Kidney (tissue), 14 donors: ENCODE results near the gene HTT. TPM values are rescaled to one million over a fixed set of nuclear protein-coding genes. Genes with fewer than 3 reads are reported as not detected.

ENCODE experiments used
- DNase-seq, 5 donors: peaks; one replicate each; pipeline ENCODE4 v3.0.0-alpha.2; 2013 to 2020
- FAIRE-seq: peaks from 2 replicates; lab custom pipeline; 2012; peaks lifted over from hg19 to GRCh38; lab: Jason Lieb, UNC
- H3K27ac ChIP-seq, 2 donors: one replicate each; pipeline ENCODE4 v1.7.0; 2013; ENCODE audit warnings: low read depth in 2 of 2, low read length in 2 of 2, inconsistent platforms in 1 of 2
- H3K27me3 ChIP-seq: one replicate; pipeline ENCODE4 v1.7.1; 2013; ENCODE audit warnings: low read length, inconsistent platforms; ENCODE audit not compliant: control insufficient read depth, insufficient read depth
- H3K36me3 ChIP-seq, 3 donors: one replicate each; pipeline versions ENCODE4 v1.7.0 to v1.7.1; 2013; ENCODE audit warnings: low read length in 3 of 3, control low read depth in 1 of 3, inconsistent platforms in 1 of 3; ENCODE audit not compliant: insufficient read depth in 3 of 3, control insufficient read depth in 2 of 3
- H3K4me1 ChIP-seq, 3 donors: one replicate each; pipeline versions ENCODE4 v1.7.0 to v1.7.1; 2013; ENCODE audit warnings: low read length in 3 of 3, inconsistent platforms in 1 of 3, low read depth in 1 of 3; ENCODE audit not compliant: control insufficient read depth in 2 of 3, insufficient read depth in 2 of 3
- H3K4me3 ChIP-seq, 3 donors: one replicate each; pipeline versions ENCODE4 v1.7.0 to v1.8.1; 2013; ENCODE audit warnings: low read length in 3 of 3, control low read depth in 1 of 3, inconsistent platforms in 1 of 3
- H3K9ac ChIP-seq, 3 donors: one replicate each; pipeline versions ENCODE4 v1.7.0 to v1.7.1; 2013; ENCODE audit warnings: low read length in 3 of 3, control low read depth in 1 of 3, inconsistent platforms in 1 of 3
- H3K9me3 ChIP-seq, 3 donors: one replicate each; pipeline versions ENCODE4 v1.7.0 to v1.7.1; 2013; ENCODE audit warnings: low read length in 3 of 3, control low read depth in 1 of 3, inconsistent platforms in 1 of 3; ENCODE audit not compliant: control insufficient read depth in 2 of 3, insufficient read depth in 1 of 3
- CTCF ChIP-seq: IDR thresholded peaks from 3 replicates; pipeline ENCODE4 v1.5.1; 2012; ENCODE audit warnings: mild to moderate bottlenecking, moderate library complexity, borderline replicate concordance; ENCODE audit not compliant: insufficient read depth; ENCODE audit errors: extremely low read depth
- intact Hi-C: fragments of 100-400 bp; cut with DNase I; formaldehyde crosslinking; loops from one replicate; pipeline ENCODE4 v1.11.1; 2022
- polyA plus RNA-seq: library from polyadenylated mRNA; stranded (reverse); fragments of 350-450 nt; fragmentation: Illumina TruSeq; extraction: RNeasy Lipid Tissue Mini Kit (QIAGEN cat#74804); gene quantifications from one replicate; pipeline ENCODE4 v1.2.3, GENCODE V29; 2014; ENCODE audit warnings: low read depth, low replicate concordance; ENCODE audit not compliant: insufficient read depth
- total RNA-seq: library from RNA; stranded (reverse); fragmentation: NEBNext Ultra II Directional; extraction: Animal tissue kit (Norgen Biotek cat#: 25700); gene quantifications from one replicate; pipeline ENCODE4 v1.2.1, GENCODE V29; 2021
- donor health status: control.
- donor health status: control.
- donor health status: control.
- donor health status: control.
- donor health status: control.
- donor health status: DM: yes; HTN: yes; CAD: no.
- donor health status: Normal renal cell carcinoma (clear cell type).

The HTT gene
- total and polyA plus RNA-seq, 2 donors from 2014 or later, result 7.2 to 64.0 TPM

DNA sequence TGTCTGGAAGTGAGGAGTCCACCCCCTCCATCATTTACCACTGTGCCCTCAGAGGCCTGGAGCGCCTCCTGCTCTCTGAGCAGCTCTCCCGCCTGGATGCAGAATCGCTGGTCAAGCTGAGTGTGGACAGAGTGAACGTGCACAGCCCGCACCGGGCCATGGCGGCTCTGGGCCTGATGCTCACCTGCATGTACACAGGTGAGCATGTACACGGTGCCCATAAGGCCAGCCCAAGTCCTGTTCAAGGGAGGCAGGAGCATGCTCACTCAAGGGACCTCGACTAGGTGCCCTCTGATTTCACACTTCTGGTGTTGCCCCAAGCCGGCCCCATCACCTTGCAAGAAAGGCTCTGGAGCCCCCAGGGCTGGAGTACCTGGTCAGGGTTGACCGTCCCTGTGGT, 161.1 kb downstream of the HTT start:
- Histone ChIP-seq H3K4me3 (no peak overlapping the region), H3K9ac (no peak overlapping the region), H3K36me3 (peaks cover 2 to 30% (median 24%) of the 10 kb centered on the region in 3 donors), H3K27me3 (no peaks in the 10 kb centered on the region), H3K27ac (no peak overlapping the region), H3K4me1 (no peaks in the 10 kb centered on the region), H3K9me3 (no peaks in the 10 kb centered on the region)
- intact Hi-C loops, result no loop called here
- no peak for TF ChIP-seq CTCF
- DNase-seq (no peak), FAIRE-seq (no peak)

DNA sequence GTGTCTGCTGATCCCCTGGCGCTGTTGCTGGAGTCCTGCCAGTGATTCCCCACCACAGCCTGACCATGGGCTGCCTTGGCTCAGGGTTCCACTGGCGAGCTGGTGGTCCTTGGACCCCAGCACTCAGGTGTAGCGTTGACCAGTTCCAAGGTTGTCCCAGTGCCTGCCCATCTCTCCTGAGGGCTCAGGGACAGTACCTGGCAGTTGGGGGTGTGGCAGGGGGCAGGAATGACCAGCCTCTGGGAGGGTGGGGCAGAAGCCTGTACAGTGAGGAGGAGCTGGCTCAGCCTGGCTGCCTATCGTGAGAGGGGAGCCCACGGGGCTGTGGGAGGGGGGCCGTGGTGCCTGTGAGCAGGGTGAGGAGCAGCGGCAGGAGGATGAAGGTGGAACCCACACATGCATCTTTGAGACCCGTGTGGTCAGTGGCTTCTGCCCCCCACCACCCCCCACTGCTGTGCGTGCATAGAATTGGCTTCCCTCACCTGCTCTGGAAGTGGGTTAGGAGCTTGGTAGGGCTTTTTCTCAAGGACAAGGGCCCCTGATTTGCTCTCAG, 161.9 kb downstream of the HTT start:
- no peak overlapping the region for H3K4me3 ChIP-seq
- TF ChIP-seq CTCF, result no peak
- H3K27me3 ChIP-seq, result no peaks in the 10 kb centered on the region
- no peaks in the 10 kb centered on the region for H3K9me3 ChIP-seq
- intact Hi-C loops, result no loop called here
- H3K9ac ChIP-seq, result no peak overlapping the region
- H3K36me3 ChIP-seq, result peaks cover 2 to 26% (median 17%) of the 10 kb centered on the region in 3 donors
- no peak for DNase-seq
- no peak overlapping the region for H3K27ac ChIP-seq
- no peaks in the 10 kb centered on the region for H3K4me1 ChIP-seq
- no peak for FAIRE-seq

DNA sequence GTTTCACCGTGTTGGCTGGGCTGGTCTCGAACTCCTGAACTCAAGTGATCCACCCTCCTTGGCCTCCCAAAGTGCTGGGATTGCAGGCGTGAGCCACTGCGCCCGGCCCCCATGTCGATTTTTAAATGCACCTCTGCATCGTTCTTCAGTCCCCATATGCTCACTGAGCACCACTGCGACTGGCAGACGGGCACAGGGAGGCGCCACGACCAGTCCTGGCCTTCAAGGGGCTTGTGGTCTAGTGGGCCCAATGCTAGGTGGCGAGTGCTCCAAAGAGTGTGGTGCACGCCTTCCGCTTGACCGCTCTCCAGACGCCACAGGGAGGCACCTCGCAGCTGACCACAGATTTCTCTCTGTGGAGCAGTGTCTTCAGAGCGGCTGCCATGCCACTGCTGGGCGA, 162.8 kb downstream of the HTT start:
- no peaks in the 10 kb centered on the region for H3K4me1 ChIP-seq
- TF ChIP-seq CTCF, result no peak
- H3K36me3 ChIP-seq, result peaks cover 0 to 19% (median 12%) of the 10 kb centered on the region in 3 donors

More for the DNA sequence above, 162.8 kb downstream of the HTT start:
- Histone ChIP-seq H3K4me3 (no peak overlapping the region), H3K27ac (no peak overlapping the region), H3K27me3 (no peaks in the 10 kb centered on the region), H3K9ac (no peak overlapping the region), H3K9me3 (no peaks in the 10 kb centered on the region)
- no peak for DNase-seq
- FAIRE-seq, result no peak
- intact Hi-C loops, result no loop called here
